Activated T-helper 2 cell treated with anti-CD3 and anti-CD28 coated beads, Interferon-gamma antibody, Interleukin-2, Interleukin-4, amounts not matched to agents 10 μg/mL and 5 μg/mL and 100 μg/mL, durations not matched to agents 14 hours and 24 hours and 36 hours (primary cell): ENCODE measurements around the gene PTGER3. TPM values are rescaled to one million over a fixed set of nuclear protein-coding genes. Genes with fewer than 3 reads are reported as not detected.
"Not testable (repeated sequence)": the region's sequence is repeated elsewhere in the genome, so short reads cannot be mapped to it uniquely, and the experiment has no call there.

Source experiments
- DNase-seq: peaks from one replicate; pipeline ENCODE4 v3.0.0; 2021; ENCODE audit warnings: low spot score
- H3K27ac Mint-ChIP-seq: one replicate; pipeline ENCODE4 v1.8.0; 2021; ENCODE audit warnings: mixed read lengths
- H3K27me3 Mint-ChIP-seq: one replicate; pipeline ENCODE4 v1.8.0; 2021; ENCODE audit warnings: low read depth, mixed read lengths
- H3K36me3 Mint-ChIP-seq: one replicate; pipeline ENCODE4 v1.8.0; 2021; ENCODE audit warnings: low read depth, mixed read lengths
- H3K4me1 Mint-ChIP-seq: one replicate; pipeline ENCODE4 v1.8.0; 2021; ENCODE audit warnings: low read depth, mixed read lengths
- H3K4me3 Mint-ChIP-seq: one replicate; pipeline ENCODE4 v1.8.0; 2021; ENCODE audit warnings: low read depth, mild to moderate bottlenecking, moderate library complexity, mixed read lengths
- H3K9me3 Mint-ChIP-seq: one replicate; pipeline ENCODE4 v1.8.0; 2021; ENCODE audit warnings: mixed read lengths
- intact Hi-C: fragments of 100-400 bp; cut with micrococcal nuclease; formaldehyde crosslinking; loops from one replicate; pipeline ENCODE4 v1.15.1; 2023
- total RNA-seq: library from RNA; stranded (reverse); gene quantifications from 2 replicates; pipeline ENCODE4 v1.2.3, GENCODE V29; 2022

Gene PTGER3
- total RNA-seq, 1 donor from 2014 or later = 0.43 TPM

DNA sequence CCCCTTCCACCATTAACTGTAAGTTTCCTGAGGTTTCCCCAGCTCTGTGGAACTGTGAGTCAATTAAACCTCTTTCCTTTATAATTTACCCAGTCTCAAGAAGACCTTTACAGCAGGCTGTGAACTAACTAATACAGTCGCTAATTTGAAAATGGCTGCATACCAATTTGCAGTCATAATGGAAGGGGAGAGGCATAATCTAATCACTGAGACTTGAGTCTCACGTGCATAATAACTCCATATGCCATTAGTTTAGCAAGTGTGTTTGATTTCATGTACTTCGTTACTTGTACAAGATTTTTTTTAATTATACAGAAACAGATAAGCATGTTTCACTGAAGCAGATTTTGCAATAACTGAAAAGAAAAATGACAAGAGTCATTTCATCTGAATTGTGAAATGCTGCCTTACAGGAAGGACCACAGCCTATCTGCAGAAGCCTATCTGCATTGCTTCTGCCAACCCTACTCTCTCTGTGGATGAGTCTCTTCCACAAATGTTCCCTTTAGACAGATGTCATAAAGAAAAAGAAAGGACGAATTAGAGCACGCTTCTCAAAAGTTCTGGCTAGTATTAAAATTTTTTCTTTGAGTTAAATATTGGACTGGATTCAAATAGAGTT, 99.1 kb downstream of the PTGER3 start:
- no peaks in the 10 kb centered on the region for H3K9me3 Mint-ChIP-seq
- H3K27ac Mint-ChIP-seq = no peak overlapping the region
- no peaks in the 10 kb centered on the region for H3K4me1 Mint-ChIP-seq
- intact Hi-C loops = no loop called here
- no peak overlapping the region for H3K4me3 Mint-ChIP-seq
- no peaks in the 10 kb centered on the region for H3K36me3 Mint-ChIP-seq
- no peak for DNase-seq
- peaks cover 6% of the 10 kb centered on the region for H3K27me3 Mint-ChIP-seq

DNA sequence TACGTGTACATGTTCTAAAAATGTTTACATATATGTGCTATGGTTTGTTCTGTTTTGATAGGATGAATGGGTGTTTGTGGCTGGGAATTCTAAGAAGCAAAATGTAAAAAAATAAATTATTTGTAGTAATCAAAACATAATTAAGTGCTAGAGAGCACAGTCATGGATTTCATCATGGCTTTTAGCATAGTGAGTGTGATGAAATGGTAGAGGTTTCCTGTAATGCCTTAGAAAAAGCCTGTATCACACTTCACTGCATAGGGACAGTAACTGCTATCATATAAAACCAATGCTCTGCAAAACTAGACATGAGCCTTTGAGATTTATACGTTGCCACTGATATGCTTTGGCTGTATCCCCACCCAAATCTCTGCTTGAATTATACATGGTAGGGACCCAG, 99.8 kb downstream of the PTGER3 start:
- Mint-ChIP-seq H3K9me3 (no peaks in the 10 kb centered on the region), H3K36me3 (no peaks in the 10 kb centered on the region)
- DNase-seq = no peak

DNA sequence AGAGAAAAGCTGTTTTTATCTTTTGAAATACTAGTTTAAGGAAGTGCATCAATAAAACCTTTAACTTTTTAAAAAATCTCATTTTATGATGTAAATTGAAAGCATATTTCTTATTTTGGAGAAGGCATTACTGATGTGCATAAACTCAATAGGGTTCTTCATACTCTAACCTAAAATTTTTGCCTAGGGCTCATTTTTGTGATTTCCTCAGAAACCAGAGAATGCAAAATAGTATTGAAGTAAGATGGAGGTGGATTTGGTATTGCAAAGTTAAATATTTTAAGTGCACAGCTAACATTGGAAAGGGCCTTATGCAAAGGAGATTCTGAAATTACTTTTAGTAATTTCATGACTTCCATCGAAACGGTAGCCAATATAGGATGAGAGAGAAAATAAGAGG, 101.9 kb downstream of the PTGER3 start:
- intact Hi-C loops = no loop called here
- Mint-ChIP-seq H3K4me1 (no peaks in the 10 kb centered on the region), H3K27me3 (peaks cover 7% of the 10 kb centered on the region), H3K36me3 (no peaks in the 10 kb centered on the region), H3K9me3 (no peaks in the 10 kb centered on the region), H3K4me3 (no peak overlapping the region), H3K27ac (no peak overlapping the region)
- DNase-seq = no peak

More for the DNA sequence above, 99.8 kb downstream of the PTGER3 start:
- no peaks in the 10 kb centered on the region for H3K4me1 Mint-ChIP-seq
- no peak overlapping the region for H3K27ac Mint-ChIP-seq
- intact Hi-C loops = no loop called here
- peaks cover 6% of the 10 kb centered on the region for H3K27me3 Mint-ChIP-seq
- no peak overlapping the region for H3K4me3 Mint-ChIP-seq

DNA sequence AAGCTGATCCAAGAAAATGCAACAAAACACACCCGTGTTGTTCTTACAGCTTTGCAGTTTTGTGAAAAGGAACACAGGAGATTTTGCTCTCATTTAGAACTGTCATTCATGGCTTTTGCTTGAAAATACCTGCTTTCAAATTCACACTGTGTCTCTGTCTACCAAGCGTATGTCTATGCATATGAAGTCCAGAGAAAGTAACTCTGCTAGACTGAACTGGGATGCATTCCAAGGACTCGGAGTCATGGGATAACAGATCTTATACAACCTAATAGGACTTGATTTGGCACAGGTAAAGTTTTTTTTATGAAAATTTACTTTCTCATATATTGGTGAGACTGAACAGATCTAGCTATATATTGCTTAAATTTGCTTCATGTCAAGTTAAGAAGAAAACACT, 102.4 kb downstream of the PTGER3 start:
- Mint-ChIP-seq H3K27me3 (peaks cover 7% of the 10 kb centered on the region), H3K9me3 (no peaks in the 10 kb centered on the region), H3K36me3 (no peaks in the 10 kb centered on the region), H3K4me1 (no peaks in the 10 kb centered on the region), H3K4me3 (no peak overlapping the region), H3K27ac (no peak overlapping the region)
- DNase-seq = no peak
- intact Hi-C loops = no loop called here

DNA sequence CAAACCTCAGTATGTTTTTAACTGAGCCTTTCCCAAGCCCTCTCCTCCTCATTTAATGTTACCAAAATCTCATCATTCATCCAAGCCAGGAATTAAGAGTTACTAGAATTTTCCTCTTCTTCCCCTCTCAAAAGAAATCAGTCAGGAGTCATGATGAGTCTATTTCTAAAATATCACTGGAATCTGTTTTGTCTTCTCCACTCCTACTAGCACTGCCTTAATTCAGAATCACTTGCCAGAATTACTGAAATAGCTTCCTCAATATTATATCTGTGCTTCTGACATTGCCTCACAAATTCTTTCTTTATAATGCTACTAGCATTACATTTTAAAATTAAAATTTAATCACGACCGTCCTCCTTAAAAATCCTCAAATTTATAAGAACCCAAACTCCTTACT, 106.1 kb downstream of the PTGER3 start:
- Mint-ChIP-seq H3K27ac (no peak overlapping the region), H3K27me3 (peaks cover 6% of the 10 kb centered on the region), H3K36me3 (no peaks in the 10 kb centered on the region), H3K4me3 (no peak overlapping the region), H3K9me3 (no peaks in the 10 kb centered on the region), H3K4me1 (no peaks in the 10 kb centered on the region)
- intact Hi-C loops = no loop called here
- DNase-seq = no peak

DNA sequence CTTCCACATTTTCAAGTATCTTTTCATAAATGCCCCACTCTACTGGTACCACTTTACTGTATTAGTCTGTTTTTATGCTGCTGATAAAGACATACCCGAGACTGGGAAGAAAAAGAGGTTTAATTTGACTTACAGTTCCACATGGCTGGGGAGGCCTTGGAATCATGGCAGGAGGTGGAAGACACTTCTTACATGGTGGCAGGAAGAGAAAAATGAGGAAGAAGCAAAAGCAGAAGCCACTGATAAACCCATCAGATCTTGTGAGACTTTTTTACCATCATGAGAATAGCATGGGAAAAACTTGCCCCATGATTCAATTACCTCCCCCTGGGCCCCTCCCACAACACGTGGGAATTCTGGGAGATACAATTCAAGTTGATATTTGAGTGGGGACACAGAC, 107.2 kb downstream of the PTGER3 start:
- H3K36me3 Mint-ChIP-seq, H3K4me1 Mint-ChIP-seq, H3K9me3 Mint-ChIP-seq, DNase-seq, H3K27ac Mint-ChIP-seq, H3K27me3 Mint-ChIP-seq, H3K4me3 Mint-ChIP-seq, intact Hi-C loops: not testable (repeated sequence)

DNA sequence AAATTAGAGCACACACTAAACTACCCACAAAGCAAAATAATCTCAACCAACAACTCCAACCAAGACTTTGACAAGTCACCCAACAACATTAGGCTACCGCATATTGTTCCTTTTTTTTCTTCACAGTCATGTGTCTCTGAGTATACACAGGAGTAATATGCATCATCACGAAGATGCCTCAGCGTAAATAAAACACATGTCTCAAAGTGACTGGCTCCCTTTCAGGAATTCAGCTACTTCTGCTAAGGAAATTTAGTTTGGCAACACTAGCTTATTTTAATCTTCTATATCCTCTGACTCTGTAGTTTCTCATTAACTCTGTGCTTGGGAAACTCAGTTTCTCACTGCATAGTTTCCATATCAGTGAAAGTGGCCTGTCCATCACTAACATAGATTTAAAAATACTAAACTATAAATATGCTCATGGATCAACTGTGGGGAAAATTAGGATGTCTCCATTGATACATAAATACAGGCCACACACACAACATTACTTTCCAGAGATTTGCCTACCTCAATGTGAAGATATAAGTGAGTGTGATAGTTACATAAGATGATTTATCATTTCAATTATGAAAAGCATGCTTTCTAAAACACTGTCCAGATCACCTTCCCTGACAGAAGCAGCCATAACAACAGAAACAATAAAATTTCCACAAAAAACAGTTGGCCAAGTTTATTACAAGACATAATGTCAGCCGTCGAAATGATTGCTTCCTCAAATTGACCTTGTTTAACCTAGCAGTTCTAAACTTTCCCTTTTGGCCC, 113.2 kb downstream of the PTGER3 start:
- Mint-ChIP-seq H3K27me3 (peaks cover 11% of the 10 kb centered on the region), H3K4me3 (no peak overlapping the region), H3K36me3 (no peaks in the 10 kb centered on the region), H3K9me3 (no peaks in the 10 kb centered on the region), H3K4me1 (peaks cover 9% of the 10 kb centered on the region), H3K27ac (no peak overlapping the region)
- no peak for DNase-seq
- intact Hi-C loops = loop anchor here (5.0 kb wide), 1 partner anchor 37 kb away; no protein-coding TSS in a partner anchor

DNA sequence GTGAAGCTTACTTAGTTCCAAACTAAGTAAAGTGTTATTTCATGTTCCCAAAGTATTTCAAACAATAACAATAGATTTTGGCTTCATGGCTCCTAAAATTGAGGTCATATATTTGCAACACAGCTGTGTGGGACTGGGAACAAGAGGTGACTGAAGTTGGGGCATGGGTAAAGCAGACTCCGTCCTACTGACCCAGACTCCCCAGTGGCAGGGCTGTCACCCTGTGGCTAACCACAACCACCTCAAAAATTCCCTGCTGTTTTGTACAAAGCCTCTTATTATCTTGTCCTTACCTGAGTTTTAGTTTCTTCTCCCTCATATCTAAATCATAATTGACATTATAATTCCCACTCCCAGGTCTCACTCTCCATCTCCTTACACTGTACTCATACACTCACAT, 117.6 kb downstream of the PTGER3 start:
- H3K4me3 Mint-ChIP-seq = no peak overlapping the region
- H3K4me1 Mint-ChIP-seq = peaks cover 16% of the 10 kb centered on the region
- no peak for DNase-seq
- H3K27me3 Mint-ChIP-seq = peaks cover 4% of the 10 kb centered on the region
- intact Hi-C loops = loop anchor here (5.0 kb wide), 1 partner anchor 33 kb away; no protein-coding TSS in a partner anchor
- no peak overlapping the region for H3K27ac Mint-ChIP-seq
- no peaks in the 10 kb centered on the region for H3K36me3 Mint-ChIP-seq
- H3K9me3 Mint-ChIP-seq = peaks cover 5% of the 10 kb centered on the region

DNA sequence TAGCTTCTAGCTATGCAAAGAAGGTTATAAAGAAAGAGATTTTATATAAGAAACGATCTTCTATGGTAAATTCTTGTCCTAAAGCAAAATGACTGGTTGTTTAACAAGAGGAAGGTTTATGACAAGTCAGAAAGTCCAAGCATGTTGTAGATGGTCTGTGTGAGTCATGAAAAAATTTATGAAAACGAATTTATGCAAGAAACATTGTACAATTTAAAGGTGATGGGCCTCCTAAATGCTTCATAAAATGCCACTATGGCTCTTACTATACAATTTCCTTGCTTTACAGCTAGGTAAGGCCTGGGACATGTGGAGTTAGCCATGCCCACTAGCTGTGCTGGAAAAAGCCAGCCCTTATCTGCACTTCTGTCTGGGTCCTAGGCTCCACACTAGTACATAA, 125.4 kb downstream of the PTGER3 start:
- Mint-ChIP-seq H3K27ac (no peak overlapping the region), H3K27me3 (peaks cover 3% of the 10 kb centered on the region), H3K9me3 (peaks cover 38% of the 10 kb centered on the region), H3K36me3 (no peaks in the 10 kb centered on the region), H3K4me3 (no peak overlapping the region), H3K4me1 (no peaks in the 10 kb centered on the region)
- intact Hi-C loops = no loop called here
- no peak for DNase-seq

Other genes with a start within 250 kb of the PTGER3 start
- gene ZRANB2, start 33.2 kb upstream of the PTGER3 start, total RNA-seq = 131 and 135 TPM in 2 replicates